ENCODE data around the gene VCAN.

Gene VCAN

GRCh38 chr5:83539463-83539790, 67.9 kb downstream of the VCAN start:
- DNase-seq = peak in 2 of 4 experiments; percentile 9 to 15

GRCh38 chr5:83540105-83540504, 68.6 kb downstream of the VCAN start:
- DNase-seq = no peak

- DNase-seq = no peak
Observed at GRCh38 chr5:83540783-83541182, 69.2 kb downstream of the VCAN start.

GRCh38 chr5:83542839-83543238, 71.3 kb downstream of the VCAN start:
- no peak for DNase-seq

- DNase-seq = no peak
Observed at GRCh38 chr5:83543898-83544297, 72.4 kb downstream of the VCAN start.

- no peak for DNase-seq
Observed at GRCh38 chr5:83547161-83547560, 75.6 kb downstream of the VCAN start.

GRCh38 chr5:83547889-83548288, 76.3 kb downstream of the VCAN start:
- no peak for DNase-seq

GRCh38 chr5:83548581-83548980, 77.0 kb downstream of the VCAN start:
- no peak for DNase-seq

- no peak for DNase-seq
Observed at GRCh38 chr5:83549076-83549475, 77.5 kb downstream of the VCAN start.

- no peak for DNase-seq
Observed at GRCh38 chr5:83549674-83550073, 78.1 kb downstream of the VCAN start.

GRCh38 chr5:83551821-83552220, 80.3 kb downstream of the VCAN start:
- DNase-seq = no peak

GRCh38 chr5:83552275-83552674, 80.7 kb downstream of the VCAN start:
- DNase-seq = no peak

- DNase-seq = no peak
Observed at GRCh38 chr5:83553000-83553486, 81.5 kb downstream of the VCAN start.

- no peak for DNase-seq
Observed at GRCh38 chr5:83554133-83554532, 82.6 kb downstream of the VCAN start.

GRCh38 chr5:83554686-83555085, 83.1 kb downstream of the VCAN start:
- no peak for DNase-seq

- DNase-seq = no peak
Observed at GRCh38 chr5:83555263-83555662, 83.7 kb downstream of the VCAN start.

- no peak for DNase-seq
Observed at GRCh38 chr5:83556190-83556589, 84.6 kb downstream of the VCAN start.

- no peak for DNase-seq
Observed at GRCh38 chr5:83559118-83559785, 87.7 kb downstream of the VCAN start.

GRCh38 chr5:83562071-83562606, 90.6 kb downstream of the VCAN start:
- no peak for DNase-seq

GRCh38 chr5:83562791-83563557, 91.4 kb downstream of the VCAN start:
- no peak for DNase-seq

GRCh38 chr5:83563631-83564030, 92.1 kb downstream of the VCAN start:
- DNase-seq = no peak

GRCh38 chr5:83564069-83564749, 92.7 kb downstream of the VCAN start:
- peak in 3 of 4 experiments; percentile 35 to 81 (median 72) for DNase-seq

- DNase-seq = no peak
Observed at GRCh38 chr5:83567741-83568140, 96.2 kb downstream of the VCAN start.

Data from suppressor macrophage (primary cell).